GM18870 (cell line): ENCODE data around the gene MCU.
"Not testable (repeated sequence)": the region's sequence is repeated elsewhere in the genome, so short reads cannot be mapped to it uniquely, and the experiment has no call there.

Experiments
- ATAC-seq: cut with Tn5 transposase; IDR thresholded peaks from one replicate; pipeline ENCODE4 v1.9.1; 2021; ENCODE audit warnings: moderate library complexity; ENCODE audit not compliant: unreplicated experiment

Gene MCU

DNA sequence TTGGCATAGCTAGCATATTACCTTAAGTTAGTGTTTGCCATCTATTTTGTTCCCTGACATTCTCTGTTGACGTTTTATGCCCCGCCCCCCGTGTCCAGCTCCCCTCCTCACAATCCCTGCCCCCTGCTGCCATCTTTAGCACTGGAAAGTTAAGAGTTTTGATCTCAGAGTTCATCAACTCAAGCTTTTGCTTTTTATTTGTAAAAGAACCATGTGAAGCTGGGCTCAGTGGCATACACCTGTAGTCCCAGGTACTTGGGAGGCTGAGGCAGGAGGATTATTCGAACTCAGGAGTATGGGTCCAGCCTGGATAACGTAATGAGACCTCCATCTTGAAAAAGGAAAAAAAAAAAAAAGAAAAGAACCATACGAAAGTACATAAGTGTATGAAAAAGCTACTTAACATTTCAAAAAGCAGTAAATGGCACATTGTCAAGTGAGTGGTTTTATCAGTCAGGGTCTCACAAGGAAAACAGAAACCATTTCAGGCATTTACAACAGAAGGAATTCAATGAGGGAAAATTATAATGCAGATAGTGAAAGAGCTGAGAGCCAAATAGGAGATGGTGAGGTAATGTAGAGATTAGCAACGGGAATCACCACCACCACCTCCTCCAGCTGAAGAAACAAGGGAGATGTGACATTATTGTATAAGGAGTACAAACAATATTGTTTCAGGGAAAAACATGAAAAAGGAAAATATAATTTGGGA lies 64.9 kb downstream of the MCU start:
- no peak for ATAC-seq

DNA sequence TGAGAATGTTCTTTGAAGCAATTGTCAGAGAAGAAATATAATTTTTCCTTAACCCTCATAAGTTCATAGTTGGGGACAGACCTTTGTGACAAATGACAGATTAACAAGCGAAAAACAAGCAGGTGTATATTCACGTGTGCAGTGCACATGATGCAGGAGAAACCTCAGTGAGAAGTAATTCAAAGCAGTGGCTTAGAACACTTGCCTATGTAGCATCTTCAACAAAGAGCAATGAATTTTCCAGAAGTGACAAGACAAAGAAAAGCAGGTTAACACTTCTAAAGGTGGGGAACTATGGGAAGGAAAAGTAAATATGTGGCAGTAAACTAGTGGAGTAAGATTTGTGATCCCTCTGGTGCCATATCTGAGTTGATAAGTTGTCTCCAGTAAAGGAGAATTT lies 65.8 kb downstream of the MCU start:
- no peak for ATAC-seq

DNA sequence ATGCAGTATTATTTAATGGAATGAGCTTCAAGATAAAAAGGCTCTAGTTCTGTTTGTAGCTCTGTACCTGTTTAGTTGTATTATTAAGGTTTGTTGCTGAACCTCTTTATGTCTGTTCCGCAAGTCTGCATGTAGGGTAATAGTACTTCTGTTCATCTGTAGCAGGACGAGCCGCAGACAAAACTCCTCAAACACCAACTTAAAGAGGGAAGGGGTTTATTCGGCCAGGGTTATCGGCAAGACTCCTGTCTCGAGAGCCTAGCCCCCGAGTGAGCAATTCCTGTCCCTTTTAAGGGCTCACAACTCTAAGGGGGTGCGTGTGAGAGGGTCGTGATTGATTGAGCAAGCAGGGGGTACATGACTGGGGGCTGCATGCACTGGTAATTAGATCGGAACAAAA lies 67.0 kb downstream of the MCU start:
- ATAC-seq, result not testable (repeated sequence)

DNA sequence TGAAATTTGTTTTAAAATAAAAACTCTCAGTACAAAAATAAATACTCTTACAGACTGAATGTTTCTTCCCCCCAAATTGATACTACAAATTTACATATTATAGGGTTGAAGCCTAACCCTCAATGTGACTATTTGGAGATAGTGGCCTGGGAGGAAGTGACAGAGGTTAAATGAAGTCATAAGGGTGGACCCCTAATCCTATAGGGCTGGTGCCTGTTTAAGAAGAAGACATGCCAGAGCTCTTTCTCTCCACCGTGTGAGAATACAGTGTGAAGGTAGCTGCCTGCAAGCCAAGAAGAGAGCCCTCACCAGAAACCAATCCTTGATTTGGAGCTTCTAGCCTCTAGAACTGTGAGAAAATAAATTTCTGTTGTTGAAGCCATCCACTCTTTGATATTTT lies 67.6 kb downstream of the MCU start:
- no peak for ATAC-seq

DNA sequence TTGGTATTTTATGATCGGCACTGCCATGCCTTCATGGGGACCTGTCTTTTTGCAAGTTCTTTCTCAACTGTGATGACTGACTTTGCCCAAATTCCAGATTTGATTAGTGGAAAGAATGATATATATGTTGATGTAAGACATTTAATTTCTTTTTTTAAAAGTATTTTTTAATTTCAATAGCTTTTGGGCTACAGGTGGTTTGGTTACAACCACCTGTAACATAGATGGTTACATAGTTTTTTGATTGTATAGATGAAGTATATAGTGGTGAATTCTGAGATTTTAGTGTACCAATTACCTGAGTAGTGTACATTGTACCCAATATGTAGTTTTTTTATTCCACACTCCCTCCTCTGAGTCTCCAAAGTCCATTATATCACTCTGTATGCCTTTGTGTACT lies 69.6 kb downstream of the MCU start:
- ATAC-seq, result no peak

DNA sequence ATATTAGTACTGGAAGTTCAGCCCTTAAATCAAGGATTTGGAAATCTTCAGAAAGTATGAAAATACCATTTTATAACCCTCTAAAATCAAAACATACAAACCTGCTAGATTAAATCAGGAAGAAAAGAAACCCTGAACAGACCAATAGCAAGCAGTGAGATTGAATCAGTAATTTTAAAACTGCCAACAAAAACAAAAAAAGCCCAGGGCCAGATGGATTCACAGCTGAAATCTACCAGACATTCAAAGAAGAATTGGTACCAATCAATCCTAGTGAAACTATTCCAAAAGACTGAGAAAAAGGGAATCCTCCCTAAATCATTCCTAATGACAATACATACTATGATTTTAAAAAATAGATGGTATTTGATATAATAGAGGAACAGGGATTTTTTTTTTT lies 70.1 kb downstream of the MCU start:
- no peak for ATAC-seq

DNA sequence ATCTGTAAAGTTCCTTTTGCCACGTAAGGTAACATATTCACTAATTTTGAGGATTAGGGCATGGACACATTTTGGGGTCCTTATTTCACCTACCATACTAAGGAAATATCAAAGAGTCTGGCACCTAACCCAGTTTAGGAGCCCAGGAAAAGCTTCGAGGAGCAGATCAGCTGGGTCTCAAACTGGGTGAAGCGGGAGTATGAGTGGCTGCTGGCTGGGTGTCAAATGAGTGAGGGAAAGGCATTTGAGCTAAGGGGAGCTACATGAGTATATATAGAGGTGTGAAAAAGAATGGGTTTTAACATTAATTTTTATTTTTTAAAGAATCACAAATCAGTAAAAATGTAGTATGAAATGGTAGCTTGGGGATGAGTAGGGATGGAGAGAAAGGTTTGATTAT lies 71.3 kb downstream of the MCU start:
- no peak for ATAC-seq

DNA sequence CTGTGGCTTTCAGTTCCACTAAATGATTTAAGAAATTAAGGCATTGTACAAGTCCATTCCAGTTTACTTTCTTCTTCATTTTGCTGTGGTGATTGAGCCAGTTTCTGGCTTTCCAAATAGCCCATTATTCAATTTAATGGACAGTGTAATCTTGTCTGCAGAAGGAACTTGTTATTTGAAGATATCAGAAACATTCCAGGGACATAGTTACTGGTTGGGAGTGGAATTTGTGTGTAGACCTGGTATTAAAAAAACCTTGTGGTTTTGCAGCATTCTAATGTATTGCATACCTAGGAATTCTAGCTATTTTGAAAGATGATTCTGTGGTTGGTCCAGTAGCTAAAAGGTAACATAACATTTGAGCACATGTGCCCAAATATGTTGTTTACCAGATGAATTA lies 72.2 kb downstream of the MCU start:
- ATAC-seq, result no peak

DNA sequence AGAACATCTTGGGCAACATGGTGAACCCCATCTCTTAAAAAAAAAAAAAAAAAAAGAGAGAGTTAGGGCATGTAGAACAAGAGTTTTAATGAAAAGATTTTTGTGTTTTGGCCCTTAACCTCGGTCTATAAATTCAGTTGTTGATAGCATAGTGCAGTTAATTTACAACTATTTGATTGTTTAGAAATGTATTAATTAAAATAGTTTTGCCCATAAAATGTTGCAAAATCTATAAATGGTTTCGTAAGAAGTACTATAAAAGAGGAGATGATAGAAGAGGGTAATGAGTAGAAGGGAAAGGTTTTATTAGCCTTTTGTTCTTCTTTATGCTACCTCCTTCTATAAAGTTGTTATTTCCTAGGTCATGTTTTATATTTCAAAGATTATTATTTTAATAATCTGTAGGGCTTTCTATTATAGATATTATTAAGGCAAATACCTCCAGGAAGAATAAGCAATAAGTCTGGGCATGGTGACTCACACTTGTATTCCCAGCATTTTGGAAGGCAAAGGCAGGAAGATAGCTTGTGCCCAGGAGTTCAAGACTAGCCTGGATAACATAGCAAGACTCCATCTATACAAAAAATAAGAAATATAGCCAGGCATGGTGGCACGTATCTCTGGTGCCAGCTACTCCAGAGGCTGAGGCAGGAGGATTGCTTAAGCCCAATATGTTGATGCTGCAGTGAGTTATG lies 73.3 kb downstream of the MCU start:
- ATAC-seq, result no peak

DNA sequence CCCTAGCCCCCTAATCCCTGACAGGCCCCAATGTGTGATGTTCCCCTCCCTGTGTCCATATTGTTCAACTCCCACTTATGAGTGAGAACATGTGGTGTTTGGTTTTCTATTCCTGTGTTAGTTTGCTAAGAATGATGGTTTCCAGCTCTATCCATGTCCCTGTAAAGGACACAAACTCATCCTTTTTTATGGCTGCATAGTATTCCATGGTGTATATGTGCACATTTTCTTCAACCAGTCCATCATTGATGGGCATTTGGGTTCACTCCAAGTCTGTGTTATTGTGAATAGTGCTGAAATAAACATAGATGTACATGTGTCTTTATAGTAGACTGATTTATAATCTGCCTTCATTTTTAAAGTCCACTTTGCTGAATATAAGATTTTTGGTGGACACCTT lies 79.3 kb downstream of the MCU start:
- not testable (repeated sequence) for ATAC-seq

DNA sequence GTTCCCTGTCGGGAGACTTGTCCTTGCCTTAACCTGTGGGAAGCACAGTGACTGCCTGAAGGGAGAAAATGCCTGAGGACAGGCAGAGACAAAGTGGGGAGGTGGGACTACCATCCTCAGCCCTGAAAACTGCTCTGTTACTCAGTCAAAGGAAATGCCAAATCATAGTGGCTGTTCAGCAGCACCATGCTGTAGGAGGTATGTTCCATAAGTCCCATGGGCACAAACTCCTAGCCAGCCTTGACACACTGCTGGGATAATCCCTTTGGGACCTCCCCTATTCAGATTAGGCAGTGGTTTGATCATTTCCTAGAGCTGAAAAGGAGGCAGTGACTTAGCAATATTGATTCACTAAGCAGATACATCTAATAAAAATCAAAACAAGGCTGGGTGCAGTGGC lies 80.1 kb downstream of the MCU start:
- no peak for ATAC-seq

DNA sequence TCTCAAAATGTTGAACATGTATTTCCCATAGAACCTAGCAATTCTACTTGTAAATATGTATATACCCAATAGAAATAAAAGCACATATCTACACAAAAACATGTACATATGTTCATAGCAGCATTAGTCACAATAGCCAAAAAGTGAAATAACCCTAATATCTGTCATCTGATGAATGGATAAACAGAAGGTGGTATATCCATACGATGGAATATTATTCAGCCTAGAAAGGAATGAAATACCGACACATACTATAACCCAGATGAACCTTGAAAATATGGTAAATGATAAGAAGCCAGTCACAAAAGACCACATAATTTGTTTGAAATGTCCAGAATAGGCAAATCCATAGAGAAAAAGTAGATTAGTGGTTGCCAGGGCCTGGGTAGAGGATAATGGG lies 87.9 kb downstream of the MCU start:
- ATAC-seq, result no peak

DNA sequence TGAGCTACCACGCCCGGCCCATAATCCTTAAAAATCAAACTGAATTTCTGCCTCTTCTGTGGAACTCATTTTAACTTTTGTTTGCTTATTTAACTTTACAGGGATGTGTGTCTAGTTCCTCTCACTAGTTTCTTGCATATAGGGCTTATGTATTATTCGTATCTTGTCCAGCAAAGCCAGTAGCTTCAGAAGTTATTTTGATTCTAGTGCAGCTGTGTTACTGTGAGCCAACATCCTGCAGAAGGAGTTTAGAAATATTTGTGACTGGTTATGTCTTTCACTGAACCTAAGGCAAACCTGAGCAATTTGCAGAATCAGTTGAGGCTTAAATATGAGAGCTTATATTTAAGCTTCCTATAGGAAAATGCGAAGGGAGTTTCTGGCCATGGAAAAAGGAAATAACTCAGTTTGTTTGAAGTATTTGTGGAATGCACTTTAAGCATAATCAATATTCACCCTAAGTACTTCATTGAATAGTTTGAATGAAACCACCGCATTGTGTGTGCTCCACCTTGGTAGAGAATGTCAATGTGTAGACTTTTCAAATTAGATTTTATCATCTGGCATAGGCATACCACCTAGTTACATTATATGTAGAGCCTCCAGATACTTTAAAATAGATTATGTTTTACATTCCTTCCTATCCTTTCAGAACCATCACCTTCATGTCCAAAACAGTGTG lies 90.8 kb downstream of the MCU start:
- no peak for ATAC-seq

DNA sequence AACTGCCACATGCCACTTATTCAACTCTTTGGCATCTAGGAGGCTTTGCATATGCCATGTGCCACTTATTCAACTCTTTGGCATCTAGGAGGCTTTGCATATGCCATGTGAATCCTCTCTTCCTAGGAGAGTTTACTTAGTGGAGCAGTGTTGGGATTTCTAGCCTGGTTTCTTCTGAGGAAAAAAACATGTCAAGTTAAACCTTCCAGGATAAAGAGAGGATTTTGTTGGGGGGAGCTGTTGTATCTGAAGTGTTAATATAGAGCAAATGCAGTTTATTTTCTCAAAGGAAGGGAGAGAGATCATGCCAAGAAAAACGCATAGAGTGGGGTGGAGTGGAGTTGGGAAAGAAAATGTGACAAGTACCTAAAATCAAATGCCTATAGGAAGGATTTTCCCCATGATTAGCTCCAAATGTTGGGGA lies 91.5 kb downstream of the MCU start:
- no peak for ATAC-seq

DNA sequence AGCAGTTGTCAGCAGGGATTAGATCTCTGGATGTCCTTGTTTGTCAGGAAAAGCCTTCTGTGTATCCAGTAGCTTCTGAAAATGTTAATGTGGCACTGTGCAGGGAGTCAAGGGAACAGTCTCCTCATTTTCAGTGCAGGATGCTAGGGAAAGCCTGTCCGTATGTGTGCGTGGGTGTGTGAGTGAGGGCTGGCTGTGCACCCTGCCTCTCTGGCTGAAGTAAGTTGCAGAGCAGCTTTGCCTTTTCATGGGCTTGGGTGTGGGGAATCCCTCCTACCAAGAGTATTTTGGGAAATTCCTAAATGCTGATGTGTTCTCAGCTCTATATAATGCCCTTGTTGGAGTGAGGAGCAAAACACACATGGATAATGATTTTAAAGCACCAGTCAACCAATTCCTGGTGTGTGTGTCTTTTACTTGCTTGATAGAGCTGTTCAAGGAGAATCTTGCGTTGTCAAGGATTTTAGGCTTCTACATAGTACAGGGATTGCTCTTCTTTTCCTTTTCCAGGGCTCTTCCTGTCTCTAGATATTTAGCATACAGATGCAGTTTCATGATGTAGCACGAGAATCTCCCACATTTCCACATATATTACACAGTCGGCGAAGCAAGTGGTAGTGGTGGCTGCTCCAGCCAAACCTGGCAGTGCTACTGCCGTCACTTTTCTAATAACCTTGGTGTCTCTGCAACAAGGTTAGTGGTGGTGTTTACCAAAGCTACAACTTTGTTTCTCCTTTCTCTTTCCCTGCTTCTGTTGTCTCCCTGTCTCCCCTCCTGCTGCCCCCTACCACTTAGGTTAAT lies 92.8 kb downstream of the MCU start:
- no peak for ATAC-seq

DNA sequence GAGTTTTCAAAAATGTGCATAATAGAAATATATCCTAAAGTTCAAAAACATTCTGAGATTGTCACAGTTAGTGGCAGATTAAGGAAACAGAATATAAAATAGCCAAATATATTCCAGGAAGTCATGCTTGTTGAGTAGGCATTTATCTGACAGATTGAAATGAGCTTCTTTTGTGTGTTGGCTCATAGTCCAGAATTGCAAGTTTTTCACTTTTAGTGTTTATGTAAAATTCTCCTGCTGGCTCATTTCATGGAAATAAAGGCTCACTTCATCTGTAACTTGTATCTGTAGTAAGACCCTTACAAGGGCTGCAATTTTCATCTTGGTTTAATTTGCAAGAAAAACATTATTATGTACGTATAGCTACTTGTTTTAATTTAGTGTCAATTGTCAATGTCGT lies 93.5 kb downstream of the MCU start:
- ATAC-seq, result no peak

DNA sequence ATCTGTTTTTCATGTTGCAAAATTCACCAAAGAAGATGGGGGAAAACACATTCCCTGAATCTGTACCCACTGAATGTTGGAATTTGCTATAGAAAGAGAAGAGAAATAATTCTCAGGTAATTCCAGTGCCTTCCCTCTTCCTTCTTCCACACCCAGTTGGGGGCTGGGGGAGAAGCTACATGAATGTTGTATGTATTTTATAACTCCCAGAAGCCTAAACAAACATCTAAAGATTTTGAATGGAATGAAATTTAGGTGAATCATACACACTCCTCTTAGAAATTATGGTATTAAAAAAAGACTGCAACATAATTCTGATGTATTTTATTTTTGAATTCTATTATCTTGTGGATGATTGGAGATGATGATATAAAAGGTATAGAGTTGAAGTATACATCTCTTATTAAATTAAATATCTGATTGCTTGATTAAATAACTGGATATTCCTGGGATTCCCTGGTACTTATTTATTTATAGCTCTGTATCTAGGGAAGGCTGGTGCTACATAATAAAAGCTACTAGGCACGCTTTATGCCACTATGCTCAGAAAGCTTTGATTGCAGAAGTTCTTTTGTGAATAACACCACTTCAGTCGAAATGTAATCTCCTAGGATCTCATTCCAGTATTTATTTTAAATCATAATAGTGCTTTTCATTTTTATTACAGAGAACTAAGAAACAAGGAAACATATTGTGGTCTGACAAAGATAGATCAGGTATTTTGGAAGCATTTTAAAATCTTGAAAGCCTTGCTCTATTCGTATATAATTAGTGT lies 98.5 kb downstream of the MCU start:
- no peak for ATAC-seq

DNA sequence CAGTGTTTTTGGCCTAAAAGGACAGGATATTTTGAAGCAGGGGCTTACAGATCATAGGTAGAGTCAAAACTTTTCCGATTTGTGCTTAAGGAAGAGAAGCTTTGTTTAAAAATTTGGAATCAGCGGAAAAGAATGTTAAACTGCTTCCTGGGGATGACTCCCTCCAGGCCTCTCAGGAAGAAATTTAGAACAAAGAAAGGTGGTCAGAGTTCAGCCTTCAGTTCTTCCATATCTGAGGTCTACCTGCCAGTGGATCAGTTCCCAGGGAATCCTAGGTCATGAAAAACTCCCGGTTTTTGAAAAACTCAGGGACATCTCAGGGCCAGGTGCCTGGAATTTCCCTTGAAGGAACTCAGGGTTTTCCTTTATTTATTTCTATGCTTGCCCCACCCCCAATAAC lies 100.3 kb downstream of the MCU start:
- ATAC-seq, result no peak

DNA sequence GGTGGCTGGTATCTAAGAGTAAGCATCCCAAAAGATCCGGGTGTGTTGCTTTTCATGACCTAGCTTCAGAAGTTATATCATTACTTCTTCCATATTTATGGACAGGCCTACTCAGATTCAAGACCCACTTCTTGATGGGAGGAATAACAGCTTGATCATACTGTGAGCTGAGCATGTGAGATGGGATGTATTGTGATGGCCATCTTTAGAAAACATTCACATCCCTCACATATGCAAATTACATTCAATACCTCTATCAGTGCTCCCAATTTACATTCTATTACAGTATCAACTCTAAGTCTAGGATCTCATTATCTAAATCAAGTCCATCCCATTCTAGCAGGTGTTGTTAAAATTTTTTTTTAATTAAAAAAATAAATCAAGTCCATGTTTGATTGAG lies 101.8 kb downstream of the MCU start:
- ATAC-seq, result no peak

DNA sequence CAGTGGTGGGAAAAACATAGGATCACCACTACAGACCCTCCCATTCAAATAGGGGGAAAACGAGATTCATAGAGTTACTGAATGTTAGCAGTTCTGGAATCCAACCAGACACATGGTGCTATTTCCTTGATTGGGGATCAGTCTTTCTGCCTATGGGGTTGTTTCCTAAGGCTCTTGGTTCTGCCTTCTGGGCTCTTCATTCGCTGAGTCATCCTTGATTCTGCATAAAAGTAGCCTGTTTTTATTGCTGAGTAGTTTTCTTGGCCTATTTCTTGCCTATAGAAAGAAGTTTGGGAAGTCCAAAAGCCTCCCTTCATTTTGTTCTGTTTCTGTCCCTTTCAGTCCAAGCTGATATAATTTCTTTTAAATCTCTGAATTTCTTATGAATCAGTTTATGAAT lies 102.3 kb downstream of the MCU start:
- no peak for ATAC-seq

DNA sequence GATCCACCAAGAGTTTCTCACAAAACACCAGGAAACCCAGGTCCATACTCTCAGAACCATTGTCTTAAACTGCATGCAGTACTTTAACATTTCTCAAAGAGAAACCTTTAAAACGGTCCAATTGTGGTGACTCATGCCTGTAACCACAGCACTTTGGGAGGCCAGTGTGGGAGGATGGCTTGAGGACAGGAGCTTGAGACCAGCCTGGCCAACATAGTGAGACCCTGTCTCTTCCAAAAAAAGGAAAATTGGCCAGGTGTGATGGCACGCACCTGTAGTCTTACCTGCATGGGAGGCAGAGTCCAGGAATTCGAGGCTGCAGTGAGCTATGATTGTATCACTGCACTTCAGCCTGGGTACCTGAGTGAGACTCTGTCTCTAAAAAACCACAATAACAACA lies 104.1 kb downstream of the MCU start:
- no peak for ATAC-seq
